ENCODE results near the gene CCM2.

The CCM2 gene

GRCh38 chr7:44969049-44969700 is 30.8 kb upstream of the CCM2 start:
- no peak for DNase-seq (ENCODE audit: low spot score)

- DNase-seq (ENCODE audit: low spot score): no peak
These were observed 30.1 kb upstream of the CCM2 start for GRCh38 chr7:44969701-44970522.

GRCh38 chr7:44970523-44971051 is 29.4 kb upstream of the CCM2 start:
- DNase-seq (ENCODE audit: low spot score): no peak

- DNase-seq (ENCODE audit: low spot score): no peak
These were observed 28.7 kb upstream of the CCM2 start for GRCh38 chr7:44971188-44971901.

GRCh38 chr7:44971902-44972441 is 28.0 kb upstream of the CCM2 start:
- DNase-seq (ENCODE audit: low spot score): no peak

- DNase-seq (ENCODE audit: low spot score): no peak
These were observed 27.4 kb upstream of the CCM2 start for GRCh38 chr7:44972562-44972961.

GRCh38 chr7:44973610-44974401 is 26.2 kb upstream of the CCM2 start:
- DNase-seq (ENCODE audit: low spot score): peak; percentile 59

- no peak for DNase-seq (ENCODE audit: low spot score)
These were observed 25.5 kb upstream of the CCM2 start for GRCh38 chr7:44974549-44974948.

GRCh38 chr7:44975331-44976039 is 24.5 kb upstream of the CCM2 start:
- DNase-seq (ENCODE audit: low spot score): no peak

- DNase-seq (ENCODE audit: low spot score): no peak
These were observed 23.8 kb upstream of the CCM2 start for GRCh38 chr7:44976040-44976745.

GRCh38 chr7:44976746-44977196 is 23.2 kb upstream of the CCM2 start:
- DNase-seq (ENCODE audit: low spot score): no peak

GRCh38 chr7:44977304-44977958 is 22.6 kb upstream of the CCM2 start:
- DNase-seq (ENCODE audit: low spot score): peak; percentile 86

- DNase-seq (ENCODE audit: low spot score): no peak
These were observed 22.1 kb upstream of the CCM2 start for GRCh38 chr7:44977959-44978335.

GRCh38 chr7:44978511-44979366 is 21.3 kb upstream of the CCM2 start, which contains the start of gene MYO1G:
MYO1G (minus strand) TSS chr7:44979015; CDS start chr7:44978961, 54 bp downstream.
- peak; percentile 88 for DNase-seq (ENCODE audit: low spot score)

- DNase-seq (ENCODE audit: low spot score): no peak
These were observed 20.3 kb upstream of the CCM2 start for GRCh38 chr7:44979481-44980392.

GRCh38 chr7:44980393-44981034 is 19.5 kb upstream of the CCM2 start:
- peak; percentile 68 for DNase-seq (ENCODE audit: low spot score)
